OCI-LY1 (cell line): Measurements from ENCODE around the gene SLAIN2.

Experiments
- EZH2 ChIP-seq: fragments of 200-600 bp; sonication (generic), shearing (Covaris generic); IDR thresholded peaks from 2 replicates; pipeline ENCODE4 v1.8.0; 2017; ENCODE audit warnings: borderline replicate concordance, mixed run types, mild to moderate bottlenecking, antibody characterized with exemption, low read length, moderate library complexity, mixed read lengths
- TF ChIP-seq, protein P1 (sequence below): fragments of 200-600 bp; sonication (generic), shearing (Covaris generic); IDR thresholded peaks from 2 replicates; pipeline ENCODE4 v1.5.1; 2017; ENCODE audit warnings: mild to moderate bottlenecking, antibody characterized with exemption, low read length, moderate library complexity, mixed read lengths

DNA sequence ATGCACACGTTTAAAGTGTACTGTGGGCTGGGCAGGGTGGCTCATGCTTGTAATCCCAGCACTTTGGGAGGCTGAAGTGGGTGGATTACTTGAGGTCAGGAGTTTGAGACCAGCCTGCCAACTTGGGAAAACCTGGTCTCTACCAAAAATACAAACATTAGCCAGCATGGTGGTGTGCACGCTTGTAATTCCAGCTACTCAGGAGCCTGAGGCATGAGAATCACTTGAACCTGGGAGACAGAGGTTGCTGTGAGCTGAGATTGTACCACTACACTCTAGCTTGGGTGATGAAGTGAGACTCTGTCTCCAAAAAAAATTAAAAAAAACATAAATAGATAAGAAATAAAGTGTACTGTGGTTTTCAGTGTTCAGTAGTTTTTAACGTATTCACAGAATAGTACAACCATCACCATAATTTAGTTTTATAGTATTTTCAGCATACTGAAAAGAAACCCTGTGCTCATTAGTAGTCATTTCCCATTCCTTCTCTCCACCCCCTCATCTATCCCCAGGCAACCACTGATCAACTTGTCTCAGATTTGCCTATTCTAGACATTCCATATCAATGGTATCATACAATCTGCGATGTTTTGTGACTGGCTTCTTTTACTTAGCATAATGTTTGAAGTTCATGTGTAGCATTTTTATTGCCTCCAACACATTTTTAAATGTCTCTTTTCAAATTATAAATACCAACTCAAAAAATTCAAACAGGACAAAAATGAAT is 19.1 kb downstream of the SLAIN2 start:
- TF ChIP-seq, protein P1, sequence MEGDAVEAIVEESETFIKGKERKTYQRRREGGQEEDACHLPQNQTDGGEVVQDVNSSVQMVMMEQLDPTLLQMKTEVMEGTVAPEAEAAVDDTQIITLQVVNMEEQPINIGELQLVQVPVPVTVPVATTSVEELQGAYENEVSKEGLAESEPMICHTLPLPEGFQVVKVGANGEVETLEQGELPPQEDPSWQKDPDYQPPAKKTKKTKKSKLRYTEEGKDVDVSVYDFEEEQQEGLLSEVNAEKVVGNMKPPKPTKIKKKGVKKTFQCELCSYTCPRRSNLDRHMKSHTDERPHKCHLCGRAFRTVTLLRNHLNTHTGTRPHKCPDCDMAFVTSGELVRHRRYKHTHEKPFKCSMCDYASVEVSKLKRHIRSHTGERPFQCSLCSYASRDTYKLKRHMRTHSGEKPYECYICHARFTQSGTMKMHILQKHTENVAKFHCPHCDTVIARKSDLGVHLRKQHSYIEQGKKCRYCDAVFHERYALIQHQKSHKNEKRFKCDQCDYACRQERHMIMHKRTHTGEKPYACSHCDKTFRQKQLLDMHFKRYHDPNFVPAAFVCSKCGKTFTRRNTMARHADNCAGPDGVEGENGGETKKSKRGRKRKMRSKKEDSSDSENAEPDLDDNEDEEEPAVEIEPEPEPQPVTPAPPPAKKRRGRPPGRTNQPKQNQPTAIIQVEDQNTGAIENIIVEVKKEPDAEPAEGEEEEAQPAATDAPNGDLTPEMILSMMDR: no peak
- TF ChIP-seq EZH2: no peak
